Neural cell (in vitro differentiated cells): ENCODE results near the gene GOLGA3. TPM values are rescaled to one million over a fixed set of nuclear protein-coding genes. Genes with fewer than 3 reads are reported as not detected.

Experiments used
- H2AFZ ChIP-seq: fragments of 200-600, 300-800 bp; sonication (generic), shearing (Covaris generic); 2 replicates; pipeline ENCODE4 v1.6.0; 2014; ENCODE audit warnings: low read depth, mild to moderate bottlenecking, antibody characterized with exemption, low read length, moderate library complexity
- H3F3A ChIP-seq: fragments of 200-600 bp; shearing (Covaris generic); 2 replicates; pipeline ENCODE4 v1.6.1; 2016; ENCODE audit warnings: mild to moderate bottlenecking, moderate library complexity, mixed read lengths, antibody characterized with exemption, low read length; ENCODE audit not compliant: insufficient read depth, poor library complexity, severe bottlenecking
- H3K27ac ChIP-seq: fragments of 200-600, 300-800 bp; sonication (generic), shearing (Covaris generic); 2 replicates; pipeline ENCODE4 v1.5.1; 2014; ENCODE audit warnings: mild to moderate bottlenecking, low read length, moderate library complexity
- H3K27me3 ChIP-seq: fragments of 300-800, 200-600 bp; sonication (generic), shearing (Covaris generic); 2 replicates; pipeline ENCODE4 v1.6.0; 2014; ENCODE audit warnings: mild to moderate bottlenecking, low read depth, low read length, moderate library complexity; ENCODE audit not compliant: insufficient read depth
- H3K36me3 ChIP-seq: fragments of 300-800, 200-600 bp; sonication (generic), shearing (Covaris generic); 2 replicates; pipeline ENCODE4 v1.5.1; 2014; ENCODE audit warnings: mild to moderate bottlenecking, antibody characterized with exemption, low read length, moderate library complexity; ENCODE audit not compliant: insufficient read depth
- H3K4me2 ChIP-seq: fragments of 300-800, 200-600 bp; sonication (generic), shearing (Covaris generic); 2 replicates; pipeline ENCODE4 v1.6.0; 2014; ENCODE audit warnings: mild to moderate bottlenecking, low read length
- H3K4me3 ChIP-seq: fragments of 300-800, 200-600 bp; sonication (generic), shearing (Covaris generic); 2 replicates; pipeline ENCODE4 v1.5.1; 2014; ENCODE audit warnings: mild to moderate bottlenecking, low read length, moderate library complexity
- H3K79me2 ChIP-seq: fragments of 200-600 bp; shearing (Covaris generic); replicated peaks from 2 replicates; pipeline ENCODE4 v1.6.0; 2014; ENCODE audit warnings: mild to moderate bottlenecking, low read length, moderate library complexity; ENCODE audit not compliant: insufficient read depth
- H3K9ac ChIP-seq: fragments of 300-800, 200-600 bp; sonication (generic), shearing (Covaris generic); 2 replicates; pipeline ENCODE4 v1.6.1; 2016; ENCODE audit warnings: mild to moderate bottlenecking, low read length, mixed read lengths
- H3K9me2 ChIP-seq: fragments of 200-600 bp; shearing (Covaris generic); 2 replicates; pipeline ENCODE4 v1.6.1; 2016; ENCODE audit warnings: mild to moderate bottlenecking, low read length, mixed read lengths; ENCODE audit not compliant: insufficient read depth
- H3K9me3 ChIP-seq: fragments of 200-600, 300-800 bp; sonication (generic), shearing (Covaris generic); 2 replicates; pipeline ENCODE4 v1.6.1; 2016; ENCODE audit warnings: mild to moderate bottlenecking, mixed run types, low read length, moderate library complexity, mixed read lengths
- H4K20me1 ChIP-seq: fragments of 200-600 bp; shearing (Covaris generic); 2 replicates; pipeline ENCODE4 v1.6.1; 2016; ENCODE audit warnings: mild to moderate bottlenecking, mixed run types; ENCODE audit not compliant: insufficient read depth
- CTCF ChIP-seq: fragments of 450-650 bp; IDR thresholded peaks from 2 replicates; pipeline ENCODE4 v1.5.1; 2014; ENCODE audit warnings: antibody characterized with exemption, mild to moderate bottlenecking, moderate library complexity; ENCODE audit not compliant: poor library complexity, severe bottlenecking
- EP300 ChIP-seq: fragments of 450-650 bp; conservative IDR thresholded peaks from 2 replicates; pipeline ENCODE4 v1.6.1; 2014; ENCODE audit warnings: antibody characterized with exemption, mild to moderate bottlenecking, moderate library complexity; ENCODE audit not compliant: poor library complexity, severe bottlenecking
- EZH2 ChIP-seq: fragments of 200-600, 300-800 bp; shearing (Covaris generic), sonication (generic); IDR thresholded peaks from 2 replicates; pipeline ENCODE4 v1.6.1; 2014; ENCODE audit warnings: antibody characterized with exemption, low read length, borderline replicate concordance, mild to moderate bottlenecking; ENCODE audit not compliant: insufficient read depth, poor library complexity, severe bottlenecking
- MXI1 ChIP-seq: fragments of 450-650 bp; conservative IDR thresholded peaks from 2 replicates; pipeline ENCODE4 v1.6.1; 2014; ENCODE audit warnings: antibody characterized with exemption, mild to moderate bottlenecking; ENCODE audit not compliant: poor library complexity, severe bottlenecking
- POLR2AphosphoS5 ChIP-seq: IDR thresholded peaks from 2 replicates; pipeline ENCODE4 v1.6.1; 2012
- RAD21 ChIP-seq: fragments of 450-650 bp; conservative IDR thresholded peaks from 2 replicates; pipeline ENCODE4 v1.6.1; 2014; ENCODE audit warnings: antibody characterized with exemption, mild to moderate bottlenecking, moderate library complexity
- SMC3 ChIP-seq: fragments of 450-650 bp; conservative IDR thresholded peaks from 2 replicates; pipeline ENCODE4 v1.6.1; 2014; ENCODE audit warnings: antibody characterized with exemption, mild to moderate bottlenecking, moderate library complexity; ENCODE audit not compliant: poor library complexity
- TAF1 ChIP-seq: IDR thresholded peaks from 2 replicates; pipeline ENCODE4 v1.6.1; 2012; ENCODE audit warnings: low read depth
- polyA plus RNA-seq: library from polyadenylated mRNA; depleted of rRNA; stranded (reverse); fragments of >200 nt; gene quantifications from 2 replicates; pipeline ENCODE4 v1.2.3, GENCODE V29; 2014
- TF ChIP-seq, protein P1 (sequence below): IDR thresholded peaks from 2 replicates; pipeline ENCODE4 v1.6.1; 2012; ENCODE audit warnings: borderline replicate concordance

GOLGA3 gene
- polyA plus RNA-seq, 1 donor from 2014 or later, result 16.7 TPM

DNA sequence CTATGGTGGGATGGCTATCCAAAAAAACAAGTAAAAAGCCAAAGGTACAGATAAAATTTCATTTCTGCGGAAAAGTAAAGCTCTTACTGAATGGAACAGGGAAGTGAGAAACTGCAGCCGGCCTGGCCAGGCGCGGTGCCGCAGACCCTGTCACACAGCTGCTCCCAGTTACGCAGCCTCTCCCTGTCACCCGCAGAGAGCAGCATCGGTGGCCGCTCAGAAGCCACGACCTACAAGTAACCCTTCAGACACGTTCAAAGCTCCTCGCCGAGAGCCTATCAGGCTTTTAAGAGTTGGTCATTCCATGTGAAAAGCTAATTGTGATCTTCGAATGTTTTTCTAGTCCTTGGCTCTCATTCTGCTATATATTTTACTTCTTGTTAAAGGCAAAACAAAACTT, 56.1 kb downstream of the GOLGA3 start:
- H3K27ac ChIP-seq, result no peak overlapping the region
- H3K9ac ChIP-seq, result no peak overlapping the region
- H3K4me3 ChIP-seq, result no peak overlapping the region
- H3K79me2 ChIP-seq, result no peaks in the 10 kb centered on the region
- H3K9me2 ChIP-seq, result no peaks in the 10 kb centered on the region
- no peaks in the 10 kb centered on the region for H3F3A ChIP-seq
- TF ChIP-seq TAF1 (no peak), MXI1 (no peak), EP300 (no peak), EZH2 (no peak), POLR2AphosphoS5 (no peak), CTCF (no peak), SMC3 (no peak), RAD21 (no peak)
- TF ChIP-seq, protein P1, sequence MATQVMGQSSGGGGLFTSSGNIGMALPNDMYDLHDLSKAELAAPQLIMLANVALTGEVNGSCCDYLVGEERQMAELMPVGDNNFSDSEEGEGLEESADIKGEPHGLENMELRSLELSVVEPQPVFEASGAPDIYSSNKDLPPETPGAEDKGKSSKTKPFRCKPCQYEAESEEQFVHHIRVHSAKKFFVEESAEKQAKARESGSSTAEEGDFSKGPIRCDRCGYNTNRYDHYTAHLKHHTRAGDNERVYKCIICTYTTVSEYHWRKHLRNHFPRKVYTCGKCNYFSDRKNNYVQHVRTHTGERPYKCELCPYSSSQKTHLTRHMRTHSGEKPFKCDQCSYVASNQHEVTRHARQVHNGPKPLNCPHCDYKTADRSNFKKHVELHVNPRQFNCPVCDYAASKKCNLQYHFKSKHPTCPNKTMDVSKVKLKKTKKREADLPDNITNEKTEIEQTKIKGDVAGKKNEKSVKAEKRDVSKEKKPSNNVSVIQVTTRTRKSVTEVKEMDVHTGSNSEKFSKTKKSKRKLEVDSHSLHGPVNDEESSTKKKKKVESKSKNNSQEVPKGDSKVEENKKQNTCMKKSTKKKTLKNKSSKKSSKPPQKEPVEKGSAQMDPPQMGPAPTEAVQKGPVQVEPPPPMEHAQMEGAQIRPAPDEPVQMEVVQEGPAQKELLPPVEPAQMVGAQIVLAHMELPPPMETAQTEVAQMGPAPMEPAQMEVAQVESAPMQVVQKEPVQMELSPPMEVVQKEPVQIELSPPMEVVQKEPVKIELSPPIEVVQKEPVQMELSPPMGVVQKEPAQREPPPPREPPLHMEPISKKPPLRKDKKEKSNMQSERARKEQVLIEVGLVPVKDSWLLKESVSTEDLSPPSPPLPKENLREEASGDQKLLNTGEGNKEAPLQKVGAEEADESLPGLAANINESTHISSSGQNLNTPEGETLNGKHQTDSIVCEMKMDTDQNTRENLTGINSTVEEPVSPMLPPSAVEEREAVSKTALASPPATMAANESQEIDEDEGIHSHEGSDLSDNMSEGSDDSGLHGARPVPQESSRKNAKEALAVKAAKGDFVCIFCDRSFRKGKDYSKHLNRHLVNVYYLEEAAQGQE, result no peak
- H3K9me3 ChIP-seq, result no peaks in the 10 kb centered on the region
- H4K20me1 ChIP-seq, result no peaks in the 10 kb centered on the region
- peaks cover 4% of the 10 kb centered on the region for H3K36me3 ChIP-seq
- H2AFZ ChIP-seq, result no peak overlapping the region
- no peaks in the 10 kb centered on the region for H3K27me3 ChIP-seq
- H3K4me2 ChIP-seq, result no peak overlapping the region

- no peaks in the 10 kb centered on the region for H3K27me3 ChIP-seq
Measured at GRCh38 chr12:132771126-132771838, 57.4 kb downstream of the GOLGA3 start.

More at GRCh38 chr12:132771126-132771838, 57.4 kb downstream of the GOLGA3 start:
- H3F3A ChIP-seq, result no peaks in the 10 kb centered on the region
- no peaks in the 10 kb centered on the region for H3K9me3 ChIP-seq
- H3K9me2 ChIP-seq, result no peaks in the 10 kb centered on the region
- no peak overlapping the region for H3K4me3 ChIP-seq
- no peaks in the 10 kb centered on the region for H3K79me2 ChIP-seq
- TF ChIP-seq, protein P1, result no peak
- TF ChIP-seq TAF1 (no peak), CTCF (no peak), SMC3 (no peak), EZH2 (no peak), MXI1 (no peak), EP300 (no peak), RAD21 (no peak), POLR2AphosphoS5 (no peak)
- H3K27ac ChIP-seq, result no peak overlapping the region
- H3K36me3 ChIP-seq, result peaks cover 4% of the 10 kb centered on the region
- H2AFZ ChIP-seq, result no peak overlapping the region
- H4K20me1 ChIP-seq, result no peaks in the 10 kb centered on the region
- no peak overlapping the region for H3K4me2 ChIP-seq
- H3K9ac ChIP-seq, result no peak overlapping the region
